Caco-2 (cell line): ENCODE results near the gene ACTR10. TPM values are rescaled to one million over a fixed set of nuclear protein-coding genes. Genes with fewer than 3 reads are reported as not detected.

Experiments used
- BruUV-seq: library from RNA; stranded (reverse); fragments of 400-500 nt; replicated peaks from 2 replicates; lab custom pipeline; 2021; lab: Mats Ljungman, UMichigan
- CTCF ChIA-PET: fragments of 300-600 bp; sonication (Branson Sonifier 250); formaldehyde crosslinking; loops from one replicate; lab custom pipeline; 2022; ENCODE audit warnings: antibody characterized with exemption; lab: Charles Lee
- POLR2A ChIA-PET: fragments of 300-600 bp; sonication (Branson Sonifier 250); formaldehyde crosslinking; loops from one replicate; lab custom pipeline; 2022; ENCODE audit warnings: antibody characterized with exemption; lab: Charles Lee
- DNase-seq, 2 experiments: peaks; one replicate each; pipeline versions ENCODE4 v3.0.0 to v3.0.0-alpha.2; 2020 to 2022
- H3K27me3 ChIP-seq: replicated peaks from 2 replicates; pipeline ENCODE4 v1.6.0; 2011; ENCODE audit warnings: low read length; ENCODE audit not compliant: control insufficient read depth, insufficient read depth
- H3K36me3 ChIP-seq: 2 replicates; pipeline ENCODE4 v1.5.1; 2011; ENCODE audit warnings: low read length; ENCODE audit not compliant: control insufficient read depth, insufficient read depth
- H3K4me1 ChIP-seq: fragments of 250-450 bp; sonication (Bioruptor Pico); 2 replicates; pipeline ENCODE4 v1.5.1; 2020; ENCODE audit warnings: mild to moderate bottlenecking
- H3K4me3 ChIP-seq: 2 replicates; pipeline ENCODE4 v1.5.1; 2011; ENCODE audit warnings: low read depth, mild to moderate bottlenecking, control low read depth, low read length
- H3K9me3 ChIP-seq: fragments of 250-450 bp; sonication (Bioruptor Pico); 2 replicates; pipeline ENCODE4 v1.5.1; 2020; ENCODE audit warnings: mild to moderate bottlenecking, moderate library complexity
- H3K27ac Mint-ChIP-seq: one replicate; pipeline ENCODE4 v1.8.0; 2022; ENCODE audit warnings: mixed read lengths; ENCODE audit not compliant: unreplicated experiment
- H3K27me3 Mint-ChIP-seq: one replicate; pipeline ENCODE4 v1.8.0; 2022; ENCODE audit warnings: mixed read lengths; ENCODE audit not compliant: insufficient read depth, unreplicated experiment
- H3K36me3 Mint-ChIP-seq: one replicate; pipeline ENCODE4 v1.8.0; 2022; ENCODE audit warnings: mild to moderate bottlenecking, mixed read lengths; ENCODE audit not compliant: insufficient read depth, unreplicated experiment
- H3K4me1 Mint-ChIP-seq: one replicate; pipeline ENCODE4 v1.8.0; 2022; ENCODE audit warnings: low read depth, mixed read lengths; ENCODE audit not compliant: unreplicated experiment
- H3K4me3 Mint-ChIP-seq: one replicate; pipeline ENCODE4 v1.8.0; 2022; ENCODE audit warnings: mild to moderate bottlenecking, moderate library complexity, mixed read lengths; ENCODE audit not compliant: unreplicated experiment
- H3K9me3 Mint-ChIP-seq: one replicate; pipeline ENCODE4 v1.8.0; 2022; ENCODE audit warnings: mixed read lengths; ENCODE audit not compliant: unreplicated experiment
- intact Hi-C: fragments of 100-400 bp; cut with micrococcal nuclease; formaldehyde crosslinking; loops from one replicate; pipeline ENCODE4 v1.10.0; 2022; ENCODE audit not compliant: unreplicated experiment
- total RNA-seq: library from RNA; stranded (reverse); gene quantifications from 2 replicates; pipeline ENCODE4 v1.2.3, GENCODE V29; 2022
- TF ChIP-seq, protein P1 (sequence below), 2 experiments: fragments of 200-600 bp in 1 of 2; IDR thresholded peaks; 1 replicate in 1 of 2; 2 replicates in 1 of 2; pipeline versions ENCODE4 v1.5.1 to v1.8.0; 2011 to 2022; ENCODE audit warnings: antibody characterized with exemption in 1 of 2, control low read depth in 1 of 2, inconsistent platforms in 1 of 2, low read depth in 1 of 2, low read length in 1 of 2, mild to moderate bottlenecking in 1 of 2, moderate library complexity in 1 of 2; ENCODE audit not compliant: insufficient read depth in 1 of 2, severe bottlenecking in 1 of 2, unreplicated experiment in 1 of 2

ACTR10 gene
- total RNA-seq, 1 experiment from 2014 or later: 49.0 TPM

DNA sequence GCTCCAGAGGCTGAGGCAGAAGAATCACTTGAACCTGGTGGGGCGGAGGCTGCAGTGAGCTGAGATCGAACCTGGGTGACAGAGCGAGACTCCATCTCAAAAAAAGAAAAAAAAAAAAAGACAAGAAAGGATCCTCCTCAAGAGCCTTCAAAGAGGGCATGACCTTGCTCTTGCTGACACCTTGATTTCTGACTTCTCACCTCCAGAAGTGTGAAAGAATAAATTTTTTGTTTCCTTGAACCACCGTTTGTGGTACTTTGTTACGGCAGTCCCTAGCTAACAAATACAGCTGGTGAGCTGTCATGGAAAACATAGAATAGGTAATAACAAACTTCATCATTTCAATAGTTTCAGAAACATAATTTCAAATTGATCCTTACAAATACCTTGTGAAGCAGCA lies 1.9 kb upstream of the ACTR10 start:
- Histone ChIP-seq H3K4me1 (no peaks in the 10 kb centered on the region), H3K9me3 (no peaks in the 10 kb centered on the region), H3K4me3 (no peak overlapping the region), H3K36me3 (no peaks in the 10 kb centered on the region), H3K27me3 (no peaks in the 10 kb centered on the region)
- TF ChIP-seq, protein P1, sequence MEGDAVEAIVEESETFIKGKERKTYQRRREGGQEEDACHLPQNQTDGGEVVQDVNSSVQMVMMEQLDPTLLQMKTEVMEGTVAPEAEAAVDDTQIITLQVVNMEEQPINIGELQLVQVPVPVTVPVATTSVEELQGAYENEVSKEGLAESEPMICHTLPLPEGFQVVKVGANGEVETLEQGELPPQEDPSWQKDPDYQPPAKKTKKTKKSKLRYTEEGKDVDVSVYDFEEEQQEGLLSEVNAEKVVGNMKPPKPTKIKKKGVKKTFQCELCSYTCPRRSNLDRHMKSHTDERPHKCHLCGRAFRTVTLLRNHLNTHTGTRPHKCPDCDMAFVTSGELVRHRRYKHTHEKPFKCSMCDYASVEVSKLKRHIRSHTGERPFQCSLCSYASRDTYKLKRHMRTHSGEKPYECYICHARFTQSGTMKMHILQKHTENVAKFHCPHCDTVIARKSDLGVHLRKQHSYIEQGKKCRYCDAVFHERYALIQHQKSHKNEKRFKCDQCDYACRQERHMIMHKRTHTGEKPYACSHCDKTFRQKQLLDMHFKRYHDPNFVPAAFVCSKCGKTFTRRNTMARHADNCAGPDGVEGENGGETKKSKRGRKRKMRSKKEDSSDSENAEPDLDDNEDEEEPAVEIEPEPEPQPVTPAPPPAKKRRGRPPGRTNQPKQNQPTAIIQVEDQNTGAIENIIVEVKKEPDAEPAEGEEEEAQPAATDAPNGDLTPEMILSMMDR (IDR thresholded peaks at IDR 0.05; ENCODE audit: insufficient read depth in 1 of 2, low read depth in 1 of 2, low read length in 1 of 2, severe bottlenecking in 1 of 2, unreplicated experiment in 1 of 2): no peak
- ChIA-PET POLR2A (interaction anchor here (0.6 kb wide), 1 partner anchor 198 kb away, joined by 3 read pairs; no protein-coding TSS in a partner anchor), CTCF (no interaction called here)
- BruUV-seq: no TSS peak
- no peaks in the 10 kb centered on the region for H3K36me3 Mint-ChIP-seq
- H3K9me3 Mint-ChIP-seq: no peaks in the 10 kb centered on the region
- no peak for DNase-seq
- intact Hi-C loops: no loop called here
- H3K4me1 Mint-ChIP-seq: peaks cover 12% of the 10 kb centered on the region
- no peaks in the 10 kb centered on the region for H3K27me3 Mint-ChIP-seq
- H3K4me3 Mint-ChIP-seq: no peak overlapping the region
- no peak overlapping the region for H3K27ac Mint-ChIP-seq

DNA sequence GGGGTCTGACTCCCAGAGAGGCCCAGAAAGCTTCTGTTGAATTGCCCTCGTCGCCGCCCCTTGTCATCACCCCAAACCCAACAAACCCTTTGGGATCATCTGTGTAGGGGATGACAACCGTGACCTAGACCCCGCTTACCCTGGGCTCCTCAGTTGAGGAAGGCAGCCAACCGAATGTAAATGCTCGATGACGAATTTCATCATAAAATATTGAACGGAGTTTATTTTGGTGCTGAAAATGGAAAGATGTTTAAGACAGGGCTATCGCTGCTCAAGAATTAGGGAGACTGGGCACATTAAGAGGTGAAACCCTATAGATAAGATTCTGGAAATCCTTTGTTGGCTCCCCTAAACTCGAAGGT lies 512 bp downstream of the ACTR10 start:
- no peaks in the 10 kb centered on the region for H3K9me3 Mint-ChIP-seq
- H3K4me1 Mint-ChIP-seq: peaks cover 12% of the 10 kb centered on the region
- TF ChIP-seq, protein P1 (IDR thresholded peaks at IDR 0.05; ENCODE audit: insufficient read depth in 1 of 2, low read depth in 1 of 2, low read length in 1 of 2, severe bottlenecking in 1 of 2, unreplicated experiment in 1 of 2): no peak
- Histone ChIP-seq H3K4me1 (no peaks in the 10 kb centered on the region), H3K36me3 (no peaks in the 10 kb centered on the region), H3K9me3 (no peaks in the 10 kb centered on the region), H3K4me3 (peak overlapping the region; percentile 96), H3K27me3 (no peaks in the 10 kb centered on the region)
- intact Hi-C loops: loop anchor here (1.0 to 5.0 kb wide), 2 partner anchors 42 to 98 kb away; partner anchors contain the start of genes ARID4A and PSMA3
- no TSS peak for BruUV-seq
- H3K4me3 Mint-ChIP-seq: peak overlapping the region; percentile 89
- ChIA-PET CTCF (no interaction called here), POLR2A (no interaction called here)
- no peak for DNase-seq
- H3K27me3 Mint-ChIP-seq: no peaks in the 10 kb centered on the region
- no peaks in the 10 kb centered on the region for H3K36me3 Mint-ChIP-seq
- H3K27ac Mint-ChIP-seq: peak overlapping the region; percentile 90

DNA sequence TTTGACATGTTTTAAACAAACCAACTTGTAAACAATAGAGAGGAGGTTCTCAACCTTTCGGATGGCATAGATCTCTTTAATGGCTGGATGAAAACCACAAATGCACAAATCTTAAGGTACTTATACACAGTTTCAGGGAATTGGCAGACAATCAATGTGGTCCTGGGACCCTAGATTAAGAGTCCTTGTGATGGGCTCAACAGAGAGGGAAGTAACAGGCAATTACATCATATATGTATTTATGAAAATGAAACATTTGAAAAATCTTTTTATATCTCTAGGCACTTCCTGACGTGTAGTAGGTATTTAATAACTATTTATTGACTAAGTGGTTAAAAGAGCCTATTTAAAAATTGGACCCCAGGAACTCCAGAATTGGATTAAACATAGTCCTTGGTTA lies 897 bp downstream of the ACTR10 start:
- peak overlapping the region; percentile 90 for H3K27ac Mint-ChIP-seq
- Histone ChIP-seq H3K4me3 (peak overlapping the region; percentile 96), H3K4me1 (no peaks in the 10 kb centered on the region), H3K27me3 (no peaks in the 10 kb centered on the region), H3K36me3 (no peaks in the 10 kb centered on the region), H3K9me3 (no peaks in the 10 kb centered on the region)
- H3K4me1 Mint-ChIP-seq: peaks cover 12% of the 10 kb centered on the region
- BruUV-seq: TSS peak; percentile 74
- TF ChIP-seq, protein P1 (IDR thresholded peaks at IDR 0.05; ENCODE audit: insufficient read depth in 1 of 2, low read depth in 1 of 2, low read length in 1 of 2, severe bottlenecking in 1 of 2, unreplicated experiment in 1 of 2): no peak
- no peaks in the 10 kb centered on the region for H3K27me3 Mint-ChIP-seq
- POLR2A ChIA-PET: no interaction called here
- no peaks in the 10 kb centered on the region for H3K9me3 Mint-ChIP-seq
- intact Hi-C loops: loop anchor here (1.0 to 5.0 kb wide), 2 partner anchors 41 to 97 kb away; partner anchors contain the start of genes ARID4A and PSMA3
- CTCF ChIA-PET: no interaction called here
- H3K4me3 Mint-ChIP-seq: peak overlapping the region; percentile 89
- no peaks in the 10 kb centered on the region for H3K36me3 Mint-ChIP-seq
- DNase-seq: no peak
